COLO668 (cell line): ENCODE data around the gene SULT2A1.
A peak's percentile ranks its signal among the peaks of the same experiment; 100 is the strongest.
"Not testable (repeated sequence)": the region's sequence is repeated elsewhere in the genome, so short reads cannot be mapped to it uniquely, and the experiment has no call there.

ENCODE experiments used
- DNase-seq: peaks from one replicate; lab custom pipeline; 2025; ENCODE audit not compliant: unreplicated experiment; lab: John Stamatoyannopoulos, UW

SULT2A1 gene

GRCh38 chr19:47886010-47886559 lies at the start of gene SULT2A1:
SULT2A1 (minus strand) TSS chr19:47886315; CDS start chr19:47886257, 58 bp downstream.
- no peak for DNase-seq

- not testable (repeated sequence) for DNase-seq
Measured at GRCh38 chr19:47928581-47928980, 42.5 kb upstream of the SULT2A1 start.

- DNase-seq = not testable (repeated sequence)
Measured at GRCh38 chr19:47920107-47920506, 34.0 kb upstream of the SULT2A1 start.

GRCh38 chr19:47910191-47910590 lies 24.1 kb upstream of the SULT2A1 start:
- DNase-seq = not testable (repeated sequence)

- not testable (repeated sequence) for DNase-seq
Measured at GRCh38 chr19:47909350-47909749, 23.2 kb upstream of the SULT2A1 start.

- DNase-seq = no peak
Measured at GRCh38 chr19:47901370-47901769, 15.3 kb upstream of the SULT2A1 start.

- no peak for DNase-seq
Measured at GRCh38 chr19:47899335-47899734, 13.2 kb upstream of the SULT2A1 start.

GRCh38 chr19:47897861-47898260 lies 11.7 kb upstream of the SULT2A1 start:
- DNase-seq = no peak

- no peak for DNase-seq
Measured at GRCh38 chr19:47896773-47897172, 10.7 kb upstream of the SULT2A1 start.

GRCh38 chr19:47896019-47896418 lies 9.9 kb upstream of the SULT2A1 start:
- no peak for DNase-seq

- no peak for DNase-seq
Measured at GRCh38 chr19:47895165-47895782, 9.2 kb upstream of the SULT2A1 start.

- no peak for DNase-seq
Measured at GRCh38 chr19:47891923-47892666, 6.0 kb upstream of the SULT2A1 start.

- no peak for DNase-seq
Measured at GRCh38 chr19:47891622-47891922, 5.5 kb upstream of the SULT2A1 start.

- DNase-seq = no peak
Measured at GRCh38 chr19:47890865-47891621, 4.9 kb upstream of the SULT2A1 start.

GRCh38 chr19:47885067-47885463 lies 1.1 kb downstream of the SULT2A1 start:
- no peak for DNase-seq

- no peak for DNase-seq
Measured at GRCh38 chr19:47882890-47883289, 3.2 kb downstream of the SULT2A1 start.

GRCh38 chr19:47881757-47882156 lies 4.4 kb downstream of the SULT2A1 start:
- no peak for DNase-seq

GRCh38 chr19:47879385-47879784 lies 6.7 kb downstream of the SULT2A1 start:
- not testable (repeated sequence) for DNase-seq

- no peak for DNase-seq
Measured at GRCh38 chr19:47878906-47879305, 7.2 kb downstream of the SULT2A1 start.

- no peak for DNase-seq
Measured at GRCh38 chr19:47865166-47865565, 20.9 kb downstream of the SULT2A1 start.

GRCh38 chr19:47863514-47863936 lies 22.6 kb downstream of the SULT2A1 start:
- DNase-seq = peak; percentile 71

GRCh38 chr19:47861630-47862029 lies 24.5 kb downstream of the SULT2A1 start:
- no peak for DNase-seq
